NCI-H1092 (cell line): ENCODE data around the gene AAK1.
A peak's percentile ranks its signal among the peaks of the same experiment; 100 is the strongest.
"Not testable (repeated sequence)": the region's sequence is repeated elsewhere in the genome, so short reads cannot be mapped to it uniquely, and the experiment has no call there.

Experiments used
- DNase-seq: peaks from one replicate; lab custom pipeline; 2025; lab: John Stamatoyannopoulos, UW

AAK1 gene

DNA sequence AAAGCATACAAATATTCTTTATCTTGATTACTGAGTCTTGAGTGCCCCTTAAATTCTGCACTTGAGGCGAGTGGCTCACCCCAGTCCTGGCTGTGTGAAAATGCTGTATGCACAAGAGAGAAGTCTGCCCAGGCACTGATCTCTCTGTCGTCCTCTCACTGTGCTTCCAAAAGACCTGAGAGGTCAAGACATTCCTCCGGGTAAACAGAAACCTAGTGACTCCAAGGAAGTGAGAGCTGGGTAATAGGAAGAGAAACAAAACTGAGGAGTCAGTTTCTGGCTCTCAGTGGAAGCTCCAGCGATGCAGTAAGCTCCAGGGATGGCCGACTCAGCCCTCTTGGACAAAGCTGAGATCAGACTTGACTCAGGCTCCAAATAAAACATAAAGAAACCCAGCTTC lies 70.9 kb downstream of the AAK1 start:
- no peak for DNase-seq

DNA sequence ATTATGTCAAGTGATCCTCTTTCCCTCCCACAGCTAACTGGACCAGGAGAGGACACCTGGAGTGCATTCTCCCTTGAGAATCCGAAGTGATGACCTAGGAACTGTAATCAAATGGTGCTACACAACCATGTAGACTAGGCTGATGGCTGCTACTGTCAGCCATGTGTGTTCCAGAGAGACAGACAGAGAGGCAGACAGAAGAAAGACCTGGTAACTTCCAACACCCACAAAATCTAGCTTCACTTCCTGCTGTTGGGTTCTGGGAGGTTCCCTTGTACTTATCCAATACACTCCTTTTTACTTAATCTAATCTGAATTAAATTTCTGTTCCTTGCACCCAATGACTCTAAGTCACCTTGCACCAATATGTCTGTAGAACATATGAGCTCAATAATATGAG lies 72.3 kb downstream of the AAK1 start:
- no peak for DNase-seq

DNA sequence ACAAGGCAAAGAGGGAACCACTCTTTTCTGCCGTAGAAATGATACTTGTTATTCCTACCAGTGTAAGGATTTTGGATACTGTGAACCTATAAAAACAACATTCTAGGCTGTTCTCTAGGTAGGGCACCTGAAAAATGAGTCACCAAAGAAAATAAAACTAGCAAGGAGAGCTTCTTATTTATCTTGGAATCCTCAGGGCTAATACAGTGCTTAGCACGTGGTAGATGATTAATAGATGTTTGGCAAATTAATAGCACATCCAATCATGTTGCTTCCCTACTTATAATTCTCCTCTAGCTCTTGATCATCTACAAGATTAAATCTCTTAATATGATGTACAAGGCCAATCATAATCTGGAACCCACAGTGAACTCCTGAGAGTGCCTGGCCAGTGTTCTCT lies 73.1 kb downstream of the AAK1 start:
- no peak for DNase-seq

DNA sequence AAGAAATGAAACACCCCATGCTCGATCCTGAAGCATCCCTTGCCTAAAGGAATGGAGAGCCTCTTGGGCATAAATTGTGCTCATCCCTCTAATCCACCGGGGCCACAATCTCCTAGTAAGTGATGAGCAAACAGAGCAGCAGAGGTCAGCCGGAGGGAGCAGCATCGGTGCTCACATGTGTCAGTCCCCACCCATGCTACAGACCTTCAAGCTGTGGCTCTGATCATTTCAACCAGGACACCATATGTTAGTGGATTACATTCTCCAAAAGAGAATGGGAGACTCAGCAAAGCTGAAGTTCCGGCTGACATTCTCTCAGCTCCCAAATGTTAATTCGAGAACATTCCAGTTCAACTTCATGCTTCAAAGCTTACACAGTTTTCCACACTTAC lies 75.6 kb downstream of the AAK1 start:
- no peak for DNase-seq

DNA sequence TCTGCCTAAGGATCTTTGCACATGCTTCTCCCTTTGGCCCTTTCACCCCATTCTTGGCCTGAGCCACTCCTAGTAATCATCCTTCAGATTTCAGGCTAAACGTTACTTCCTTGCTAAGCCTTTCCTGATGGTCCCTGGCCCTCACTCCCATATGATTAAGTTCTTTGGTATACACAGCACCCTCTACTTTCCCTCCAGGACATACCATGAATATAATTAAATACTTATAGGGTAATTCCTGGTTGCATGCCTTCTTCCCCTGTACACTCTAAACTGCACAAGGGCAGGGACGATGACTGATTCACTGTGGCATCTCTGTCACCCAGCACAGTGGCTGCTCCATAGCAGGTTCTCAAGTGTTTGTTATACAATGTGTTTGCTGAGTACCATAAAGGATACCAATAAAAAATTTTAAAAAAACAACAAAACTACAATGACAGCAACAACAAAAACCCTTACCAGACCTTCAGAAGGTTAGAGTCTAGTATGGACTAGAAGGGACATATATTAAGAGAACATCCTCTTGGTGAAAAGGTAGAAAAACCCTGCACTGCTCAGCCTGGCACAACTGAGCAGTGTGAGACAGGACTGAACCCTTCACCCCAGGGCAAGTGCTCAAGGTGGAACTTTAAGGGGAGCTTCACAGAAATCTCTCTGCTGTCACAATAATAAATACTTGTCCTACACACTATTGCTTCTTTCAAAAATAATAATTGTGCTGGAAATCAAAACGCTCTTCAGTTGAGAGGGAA lies 76.2 kb downstream of the AAK1 start:
- no peak for DNase-seq

DNA sequence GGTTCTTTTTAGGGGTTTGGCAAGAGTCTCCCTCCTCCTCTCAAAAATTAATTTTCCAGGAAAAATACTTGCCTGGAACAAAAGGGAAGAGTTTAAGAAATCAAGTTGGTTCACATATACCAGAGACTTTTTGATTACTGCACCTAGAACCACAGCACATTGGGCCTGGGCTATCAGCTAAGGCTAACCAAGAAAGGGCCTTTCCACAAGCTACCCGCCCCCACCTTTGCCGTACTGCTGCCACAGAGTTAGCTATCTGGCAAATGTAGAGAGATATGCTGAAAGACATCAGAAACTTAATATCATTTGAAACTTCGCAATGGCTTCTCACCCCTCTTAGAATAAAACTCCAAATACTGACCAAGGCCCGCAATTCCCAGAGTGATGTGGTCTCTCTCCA lies 76.9 kb downstream of the AAK1 start:
- DNase-seq = no peak

DNA sequence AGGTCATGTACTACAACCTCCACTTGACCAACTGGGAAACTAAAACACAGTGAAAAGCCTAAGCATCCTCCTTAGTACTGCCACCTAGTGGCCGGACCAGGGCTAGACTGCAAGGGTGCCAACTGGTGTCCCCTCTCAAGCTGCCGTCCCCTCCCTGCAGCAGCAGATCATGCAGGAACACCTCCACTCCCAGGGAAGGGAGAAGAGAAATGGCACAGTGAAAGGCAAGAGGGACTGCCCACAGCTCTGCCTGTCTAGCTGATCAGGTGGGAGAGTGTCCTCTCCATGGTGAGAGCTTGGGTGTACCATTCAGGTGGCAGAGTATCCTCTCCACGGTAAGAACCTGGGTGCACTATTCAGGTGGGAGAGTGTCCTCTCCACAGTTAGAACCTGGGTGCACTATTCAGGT lies 78.1 kb downstream of the AAK1 start:
- no peak for DNase-seq

DNA sequence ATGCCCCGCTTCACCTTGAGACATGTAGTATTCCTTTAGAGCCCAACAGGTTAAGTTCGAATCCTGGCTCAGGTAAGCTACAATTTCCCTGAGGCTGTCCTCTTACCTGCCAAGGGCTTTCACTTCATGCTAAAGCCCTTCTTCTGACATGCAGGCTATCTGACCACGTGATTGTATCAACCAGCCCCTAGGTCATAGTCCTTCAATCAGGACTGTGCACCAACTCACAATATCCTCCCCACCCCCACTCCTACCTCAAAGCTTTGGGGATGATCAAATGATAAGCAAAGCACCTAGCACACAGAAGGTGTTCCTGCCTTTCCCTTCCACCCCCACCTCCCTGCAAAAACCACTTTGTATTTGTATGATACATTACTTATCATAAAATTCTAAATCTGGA lies 78.9 kb downstream of the AAK1 start:
- no peak for DNase-seq

DNA sequence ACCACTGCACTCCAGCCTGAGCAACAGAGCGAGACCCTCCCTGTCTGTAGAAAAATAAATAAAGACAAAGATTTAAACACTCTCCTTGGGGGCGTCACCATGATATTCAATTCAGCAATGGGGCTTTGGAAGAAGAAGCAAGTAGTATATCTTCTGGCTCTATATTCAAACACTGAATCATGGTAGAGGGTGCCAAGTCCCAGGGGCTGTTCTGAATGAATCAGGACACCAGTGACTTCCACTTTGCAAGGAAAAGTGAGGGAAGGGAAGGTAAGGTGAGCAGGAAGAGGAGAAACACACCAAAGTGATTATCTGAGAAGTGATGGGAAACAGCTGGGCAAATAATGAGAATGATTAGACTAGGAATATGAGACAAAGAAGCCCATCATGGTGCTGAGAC lies 80.5 kb downstream of the AAK1 start:
- DNase-seq = peak; percentile 17

DNA sequence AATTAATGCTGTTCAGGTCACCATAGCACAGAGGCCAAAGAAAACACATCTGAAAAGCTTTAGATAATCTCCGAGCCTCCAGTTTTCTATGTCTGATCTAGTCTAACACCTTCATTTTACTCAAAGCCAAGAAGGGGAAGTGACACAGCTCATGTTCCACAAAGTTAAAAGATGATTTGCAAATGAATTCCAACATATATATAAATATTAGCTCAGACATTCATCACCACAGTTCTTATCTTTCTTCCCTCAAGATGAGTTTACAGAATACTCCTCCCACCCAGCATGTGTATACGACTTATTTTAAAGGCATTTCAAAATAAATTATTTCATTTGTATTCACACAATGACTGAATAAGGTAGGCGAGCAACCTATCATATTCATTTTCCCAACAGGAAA lies 82.4 kb downstream of the AAK1 start:
- no peak for DNase-seq

DNA sequence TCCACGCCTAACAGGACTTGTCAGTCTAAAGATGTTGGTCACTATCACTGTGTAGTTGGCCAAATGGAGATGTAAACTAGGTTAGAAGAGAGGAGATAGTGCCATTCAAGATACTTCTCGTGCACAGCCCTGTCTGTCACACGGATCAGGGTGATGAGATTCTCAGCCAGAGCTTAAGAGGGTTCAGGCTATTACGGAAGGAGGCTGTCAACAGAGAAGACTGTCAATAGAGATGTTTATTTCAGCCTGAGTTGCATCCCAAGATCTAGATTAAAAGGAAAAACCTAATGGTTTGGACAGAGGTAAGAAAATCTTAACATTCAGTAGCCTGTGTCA lies 83.4 kb downstream of the AAK1 start:
- no peak for DNase-seq

DNA sequence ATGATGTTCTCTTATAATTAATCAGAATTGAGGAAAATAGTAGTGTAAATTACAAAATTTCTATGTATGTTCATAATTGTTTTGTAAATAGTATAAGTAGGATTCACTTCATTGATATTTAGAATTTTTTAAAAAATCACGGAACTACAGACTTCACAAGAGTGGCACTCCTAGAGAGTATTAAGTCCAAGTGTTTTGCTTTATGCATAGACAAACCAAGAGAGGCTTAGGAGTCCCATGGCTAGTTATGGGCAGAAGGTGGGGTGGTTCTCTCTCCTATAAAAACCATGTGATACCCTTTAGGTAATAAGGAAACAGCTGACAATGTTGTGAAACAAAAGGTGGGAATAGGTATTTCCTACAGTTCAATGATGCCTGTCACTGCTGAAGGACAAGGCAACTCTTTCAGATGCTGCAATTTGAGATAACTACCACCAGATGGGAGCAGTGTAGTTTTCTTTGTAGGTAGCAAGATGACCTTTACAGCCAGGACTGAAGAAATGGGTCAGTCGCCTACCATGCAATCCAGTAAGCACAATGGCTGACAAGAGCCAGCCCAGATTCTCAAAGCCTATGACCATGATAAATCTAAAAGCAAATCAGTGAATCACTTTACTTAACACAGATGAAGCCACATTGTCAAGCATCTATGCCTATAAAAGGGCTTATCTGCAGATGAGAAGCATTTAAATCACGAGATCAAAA lies 83.9 kb downstream of the AAK1 start:
- DNase-seq = no peak

DNA sequence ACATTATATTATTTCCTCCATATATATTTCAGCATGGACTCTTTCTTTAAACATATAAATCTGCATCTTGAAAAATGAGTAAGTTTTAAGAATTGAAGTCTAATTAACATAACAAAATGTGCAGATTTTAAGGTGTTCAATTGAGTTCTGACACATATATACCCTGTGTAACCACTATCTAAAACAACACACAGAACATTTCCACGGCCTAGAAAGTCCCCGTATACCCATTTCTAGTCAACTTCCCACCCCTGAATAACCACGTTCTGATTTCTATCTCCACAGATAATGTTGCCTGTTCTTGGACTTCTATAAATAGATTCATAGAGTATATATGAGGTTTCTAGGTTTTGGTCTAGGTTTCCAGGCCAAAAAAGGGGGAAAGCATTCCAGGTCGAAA lies 87.5 kb downstream of the AAK1 start:
- DNase-seq = no peak

DNA sequence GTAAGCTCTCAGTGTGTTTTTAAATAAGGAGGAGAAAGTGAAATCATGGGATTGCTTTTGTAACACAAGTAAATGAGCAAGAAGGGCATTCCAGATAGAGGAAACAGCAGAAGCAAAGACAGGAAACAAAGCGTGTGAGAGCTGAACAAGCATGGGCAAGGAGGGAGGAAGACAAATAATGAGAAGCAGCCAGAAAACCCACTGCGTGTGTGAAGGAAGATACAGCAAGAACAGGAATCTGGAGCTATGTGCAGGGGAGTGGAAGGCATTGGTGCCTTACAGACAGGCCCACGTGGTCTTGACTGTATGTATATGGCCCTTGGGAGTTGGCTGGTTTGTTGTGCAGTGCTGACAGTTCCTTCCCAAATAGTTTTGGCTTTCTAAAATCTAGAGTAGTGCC lies 88.6 kb downstream of the AAK1 start:
- no peak for DNase-seq

DNA sequence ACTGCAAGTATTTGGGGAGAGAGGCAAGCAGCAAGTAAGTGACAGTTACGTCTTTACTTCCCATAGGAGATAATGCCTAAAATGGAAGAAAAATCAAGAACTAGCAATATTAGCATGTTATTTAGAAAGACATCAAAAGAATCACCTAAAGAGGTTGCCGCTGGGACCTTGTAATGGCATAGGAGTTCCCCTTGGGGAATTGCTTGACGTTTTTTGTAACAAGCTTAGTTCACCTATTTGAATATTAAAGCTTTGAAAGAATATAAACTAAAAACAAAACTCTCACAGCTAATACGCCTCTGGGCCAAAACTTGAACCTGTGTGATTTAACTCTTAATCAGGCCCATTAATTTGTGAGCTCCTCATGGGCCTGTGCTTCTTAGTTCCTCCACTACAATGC lies 89.0 kb downstream of the AAK1 start:
- no peak for DNase-seq

DNA sequence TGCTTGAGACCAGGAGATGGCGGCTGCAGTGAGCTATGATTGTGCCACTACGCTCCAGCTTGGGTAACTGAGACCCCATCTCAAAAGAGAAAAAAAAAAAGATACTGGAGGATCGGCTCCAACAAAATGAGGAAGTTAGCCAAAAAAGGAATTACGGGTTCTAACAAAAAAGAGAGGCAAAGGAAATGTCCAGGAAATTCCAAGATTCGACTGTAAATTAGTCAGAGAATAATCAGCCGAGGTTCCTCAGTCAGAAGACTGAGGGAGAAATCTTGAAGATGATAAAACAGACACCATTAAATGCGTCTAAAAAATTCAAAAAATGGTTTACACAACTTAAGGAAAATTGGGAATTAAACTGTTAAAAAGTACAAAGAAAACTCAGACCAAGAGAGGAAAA lies 89.5 kb downstream of the AAK1 start:
- DNase-seq = no peak

DNA sequence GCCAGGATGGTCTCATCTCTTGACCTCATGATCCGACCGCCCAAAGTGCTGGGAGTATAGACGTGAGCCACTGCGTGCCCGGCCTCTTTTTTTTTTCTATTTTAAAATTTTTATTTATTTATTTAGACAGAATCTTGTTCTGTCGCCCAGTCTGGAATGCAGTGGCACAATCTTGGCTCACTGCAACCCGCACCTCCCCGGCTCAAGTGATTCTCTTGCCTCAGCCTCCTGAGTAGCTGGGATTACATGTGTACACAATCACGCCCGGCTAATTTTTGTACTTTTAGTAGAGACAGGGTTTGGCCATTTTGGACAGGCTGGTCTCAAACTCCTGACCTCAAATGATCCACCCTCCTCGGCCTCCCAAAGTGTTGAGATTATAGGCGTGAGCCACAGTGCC lies 93.0 kb downstream of the AAK1 start:
- not testable (repeated sequence) for DNase-seq

DNA sequence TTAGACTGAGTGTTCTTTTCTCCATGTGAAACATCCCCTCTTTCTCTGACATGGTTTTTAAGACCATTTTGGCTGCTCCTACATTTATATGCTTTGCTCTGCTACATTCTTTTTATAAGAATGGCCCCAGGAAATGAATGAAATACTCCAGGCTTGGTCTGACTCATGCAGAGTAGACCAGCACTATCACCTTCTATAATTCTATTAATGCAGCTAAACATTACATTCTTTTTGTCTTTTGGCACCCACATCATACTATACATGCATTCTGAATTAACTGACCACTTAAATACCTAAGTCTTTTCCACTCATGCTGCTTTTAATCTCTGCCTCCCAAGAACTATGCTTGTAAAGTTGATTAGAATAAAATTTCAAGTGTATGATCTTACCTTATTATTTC lies 94.1 kb downstream of the AAK1 start:
- no peak for DNase-seq

DNA sequence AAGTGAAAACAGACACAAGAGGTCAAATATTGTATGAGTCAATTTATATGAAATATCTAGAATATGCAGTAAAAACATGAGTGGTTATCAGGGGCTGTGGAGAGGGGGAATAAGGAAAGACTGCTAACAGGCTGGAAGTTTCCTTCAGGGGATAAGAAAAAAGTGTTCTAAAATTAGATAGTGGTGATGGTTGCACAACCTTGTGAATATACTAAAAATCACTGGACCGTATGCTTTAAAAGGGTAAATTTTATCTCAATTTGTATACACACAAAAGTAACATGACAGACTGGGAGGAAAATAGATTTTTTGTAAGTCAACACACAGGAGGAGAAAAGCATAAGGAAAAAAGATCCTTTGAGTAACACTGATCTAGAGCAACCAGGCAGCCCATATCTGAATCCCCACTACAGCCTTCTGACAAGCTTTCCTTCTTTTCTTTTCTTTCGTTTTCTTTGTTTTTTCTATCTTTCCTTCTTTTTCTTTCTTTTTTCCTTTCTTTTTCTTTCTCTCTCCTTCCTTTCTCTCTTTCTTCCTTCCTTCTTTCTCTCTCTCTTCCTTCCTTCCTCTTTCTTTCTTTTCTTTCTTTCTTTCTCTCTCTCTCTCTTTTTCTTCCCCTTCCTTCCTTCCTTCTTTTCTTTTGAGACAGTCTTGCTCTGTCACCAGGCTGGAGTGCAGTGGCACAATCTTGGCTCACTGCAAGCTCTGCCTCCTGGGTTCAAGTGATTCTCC lies 95.4 kb downstream of the AAK1 start:
- DNase-seq = no peak

DNA sequence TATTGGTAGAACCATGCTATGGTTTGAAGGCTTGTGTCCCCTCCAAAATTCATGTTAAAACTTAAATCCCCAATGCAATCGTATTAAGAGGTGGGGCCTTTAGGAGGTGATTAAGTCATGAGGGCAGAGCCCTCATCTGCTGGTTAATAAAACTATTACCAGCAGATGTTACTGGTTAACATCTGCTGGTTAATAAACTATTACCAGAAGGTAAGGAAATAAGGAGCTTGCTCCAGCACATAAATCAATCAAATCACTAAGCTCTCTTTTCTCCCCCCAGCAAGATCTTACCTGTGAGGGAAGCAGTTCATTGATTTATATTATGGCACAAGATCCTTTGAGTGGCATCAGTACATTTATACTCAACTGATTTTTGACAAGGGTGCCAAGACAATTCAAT lies 96.9 kb downstream of the AAK1 start:
- no peak for DNase-seq

DNA sequence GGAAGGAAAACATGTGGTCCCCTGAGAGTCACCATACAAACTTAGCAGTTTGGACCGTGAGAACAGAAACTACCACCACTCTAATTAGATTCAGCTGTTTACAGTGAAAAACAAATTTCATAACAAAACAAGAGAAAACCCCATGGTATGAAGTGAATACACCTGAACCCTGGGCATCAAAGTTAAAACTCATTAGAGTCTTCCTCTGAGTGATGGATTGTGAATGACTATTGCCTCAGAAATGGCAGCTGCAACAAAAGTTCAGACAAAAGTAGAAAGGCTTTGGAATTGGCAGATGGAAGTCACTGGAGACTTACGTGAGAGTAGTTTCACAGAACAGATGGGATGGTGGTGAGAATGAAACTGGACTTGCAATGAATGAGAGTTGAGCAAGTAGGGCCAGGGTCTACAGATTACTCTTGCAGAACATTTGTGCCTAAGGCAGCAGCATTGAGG lies 98.0 kb downstream of the AAK1 start:
- no peak for DNase-seq

DNA sequence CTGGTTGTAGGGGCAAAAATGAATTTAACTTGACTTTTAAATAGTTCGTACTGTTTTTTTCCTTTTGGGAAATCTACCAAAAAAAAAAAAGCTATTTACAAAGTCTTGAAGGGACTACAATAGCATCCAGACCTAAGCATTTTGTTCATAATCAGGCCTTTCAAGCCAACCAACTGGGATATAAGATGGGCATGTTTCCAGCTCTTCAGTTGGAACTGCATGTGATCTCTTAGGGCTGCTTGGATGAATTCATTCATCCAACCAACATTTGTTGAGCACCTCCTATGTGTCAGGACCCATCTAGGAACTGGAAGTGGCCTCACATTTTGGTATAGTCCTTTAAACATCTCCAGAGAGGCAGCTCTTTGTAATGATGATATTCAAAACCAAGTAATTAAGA lies 98.6 kb downstream of the AAK1 start:
- DNase-seq = no peak

DNA sequence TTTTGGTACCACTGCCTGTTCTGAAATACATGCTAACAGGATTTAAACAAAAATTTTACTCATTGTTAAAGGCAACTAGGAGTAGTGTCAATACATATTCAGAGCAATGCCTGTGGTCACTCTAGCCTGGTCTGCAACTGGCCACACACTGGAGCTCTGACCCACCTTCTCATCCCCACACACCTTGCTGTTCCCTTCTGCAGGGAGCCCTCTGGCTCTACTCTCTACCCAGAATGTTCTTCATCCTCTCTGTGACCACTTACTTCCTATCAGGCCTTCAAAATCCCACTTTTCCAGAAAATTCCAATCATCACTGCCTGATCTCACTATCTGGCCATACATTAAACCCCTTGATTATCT lies 104.0 kb downstream of the AAK1 start:
- DNase-seq = no peak
